ENCODE data around the gene CADPS2. TPM values are rescaled to one million over a fixed set of nuclear protein-coding genes. Genes with fewer than 3 reads are reported as not detected.

CADPS2 gene
- total RNA-seq, 1 donor from 2014 or later, result 74.0 TPM

DNA sequence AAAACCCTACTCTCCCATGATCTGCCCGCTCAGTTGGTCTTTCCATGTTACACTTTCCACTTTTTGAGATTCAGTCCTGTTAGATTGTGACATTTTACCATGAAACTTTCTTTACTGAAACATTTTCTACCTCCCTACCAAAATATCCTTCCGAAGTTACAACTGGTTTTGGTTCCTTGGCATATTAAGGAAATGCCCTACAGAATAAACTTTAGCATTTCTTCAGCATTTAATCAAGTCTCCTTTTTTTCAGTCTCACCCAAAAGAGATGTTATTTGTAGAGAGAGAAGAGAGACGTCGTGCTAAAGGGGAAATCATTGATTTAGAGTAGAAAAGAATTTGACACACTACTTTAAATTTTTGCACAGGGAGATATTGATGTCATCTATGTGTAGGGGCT, 572.0 kb downstream of the CADPS2 start:
- no peak for DNase-seq (ENCODE audit: low read depth, low spot score)

DNA sequence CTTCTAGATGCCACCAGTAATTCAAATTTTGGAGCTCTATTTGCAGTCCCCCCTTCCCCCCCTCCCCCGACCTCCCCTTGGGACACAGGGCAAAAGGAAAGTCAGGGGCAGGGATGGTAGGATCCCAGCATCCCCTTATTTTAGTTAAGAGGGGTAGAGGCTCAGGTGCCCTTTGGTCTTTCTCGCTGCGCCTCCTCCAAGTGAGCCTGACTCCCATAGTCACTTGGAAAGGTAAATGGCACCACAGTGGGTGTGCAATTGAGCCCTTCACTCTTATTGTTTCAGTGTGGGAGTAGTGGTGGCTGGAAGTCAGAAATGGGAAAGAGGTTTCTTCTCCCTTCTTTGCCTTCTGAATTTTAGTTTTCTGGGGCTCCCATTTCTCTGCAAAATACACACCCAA, 573.5 kb downstream of the CADPS2 start:
- DNase-seq (ENCODE audit: low read depth, low spot score), result no peak

DNA sequence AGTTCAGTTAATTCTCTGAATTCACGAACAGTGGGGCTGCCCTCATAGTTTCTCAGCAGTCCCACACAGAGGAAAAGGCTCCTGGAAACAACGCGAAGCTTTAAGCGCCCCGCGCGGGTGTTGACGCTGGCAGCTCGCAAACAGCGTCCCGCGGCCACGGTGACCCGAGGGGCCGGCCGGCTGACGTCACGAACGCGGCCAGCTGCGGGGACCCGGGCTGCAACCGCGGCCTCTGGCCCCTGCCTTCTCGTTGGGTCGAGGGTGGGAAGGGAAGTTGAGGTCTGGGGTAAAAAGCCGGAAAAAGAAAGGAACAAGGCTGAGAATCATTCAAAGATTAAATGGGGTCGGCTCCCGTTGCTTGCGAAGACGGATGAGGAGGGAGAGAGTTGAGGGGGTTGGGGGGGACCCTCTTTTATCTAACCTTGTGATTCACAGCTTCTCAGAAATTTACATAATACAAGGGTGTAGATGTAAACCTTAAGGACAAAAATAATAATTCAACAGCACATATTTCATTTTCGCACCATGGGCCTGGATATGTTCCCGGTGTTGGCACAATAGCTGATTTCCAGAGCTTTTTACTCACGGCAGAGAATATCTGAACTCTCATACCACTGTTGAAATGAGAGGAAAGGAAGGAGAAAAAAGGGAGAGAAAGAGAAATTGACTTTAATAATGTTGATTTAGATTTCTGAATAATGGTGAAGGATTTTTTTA, 574.4 kb downstream of the CADPS2 start:
- no peak for DNase-seq (ENCODE audit: low read depth, low spot score)

- no peak for DNase-seq (ENCODE audit: low read depth, low spot score)
Measured at GRCh38 chr7:122311050-122311700, 575.1 kb downstream of the CADPS2 start.

- no peak for DNase-seq (ENCODE audit: low read depth, low spot score)
Measured at GRCh38 chr7:122310119-122311021, 575.9 kb downstream of the CADPS2 start.

DNA sequence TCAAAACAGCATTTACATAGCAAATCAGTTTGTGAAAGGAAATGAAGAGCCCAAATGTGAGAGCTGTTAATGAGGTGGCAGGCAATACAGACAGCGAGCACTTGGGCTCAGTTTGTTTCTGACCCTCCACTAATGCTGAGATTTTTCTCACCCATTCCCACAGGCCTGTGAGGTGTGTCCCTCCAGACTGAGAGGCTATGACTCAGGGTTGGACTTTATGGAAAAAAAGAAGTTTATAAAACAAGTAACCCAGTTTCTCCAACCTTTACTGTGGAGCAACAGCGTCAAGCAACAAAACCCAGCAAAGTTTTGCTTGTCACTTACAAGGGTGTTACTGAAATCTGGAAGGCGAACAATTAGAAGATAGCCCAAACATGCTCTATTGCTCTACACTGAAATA, 576.8 kb downstream of the CADPS2 start:
- no peak for DNase-seq (ENCODE audit: low read depth, low spot score)

- no peak for DNase-seq (ENCODE audit: low read depth, low spot score)
Measured at GRCh38 chr7:122307228-122307621, 579.0 kb downstream of the CADPS2 start.

DNA sequence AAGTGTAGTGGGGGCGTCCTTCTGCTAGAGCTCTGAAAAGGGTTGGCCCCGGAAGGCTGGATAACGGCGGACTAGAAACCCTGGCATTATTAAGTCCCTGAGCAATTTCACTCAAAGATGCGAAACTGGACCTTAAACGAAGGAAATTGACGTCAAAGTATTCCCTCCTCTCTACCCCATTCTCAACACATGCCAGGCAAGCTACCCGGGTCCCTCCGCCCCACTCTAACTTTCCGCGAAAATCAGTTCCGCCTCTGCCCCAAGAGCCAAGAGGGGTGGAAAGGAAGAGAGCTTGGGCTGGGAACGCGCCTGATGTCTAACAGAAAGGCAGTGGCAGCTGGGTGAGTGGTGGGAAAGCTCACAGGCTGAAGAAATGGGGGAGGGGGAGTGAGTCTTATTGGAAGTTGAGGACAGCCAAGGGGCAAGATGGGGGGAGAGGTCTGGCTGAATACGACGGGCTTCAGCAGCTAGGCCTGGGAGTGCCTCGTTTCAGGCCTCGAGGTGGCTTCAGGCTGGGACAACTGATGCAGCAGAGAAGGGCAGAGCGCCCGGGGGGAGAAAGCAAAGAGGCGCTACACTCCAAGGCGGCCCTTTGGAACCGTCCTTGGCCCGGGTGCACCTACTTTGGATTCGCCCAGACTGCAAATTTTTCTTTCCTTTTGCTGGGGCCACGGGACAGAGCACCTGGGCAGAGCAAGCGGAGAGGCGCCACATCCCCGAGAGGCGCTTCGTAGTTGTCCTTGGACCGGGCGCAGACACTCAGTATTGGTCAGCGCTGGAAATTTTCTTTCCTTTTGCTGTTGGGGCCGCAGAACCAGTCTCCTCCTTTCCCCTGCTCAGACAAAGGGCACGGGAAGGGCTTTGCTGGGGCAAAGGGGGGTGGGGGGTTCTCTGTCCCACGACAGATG, 579.7 kb downstream of the CADPS2 start:
- no peak for DNase-seq (ENCODE audit: low read depth, low spot score)

GRCh38 chr7:122305475-122306319, 580.6 kb downstream of the CADPS2 start:
- no peak for DNase-seq (ENCODE audit: low read depth, low spot score)

DNA sequence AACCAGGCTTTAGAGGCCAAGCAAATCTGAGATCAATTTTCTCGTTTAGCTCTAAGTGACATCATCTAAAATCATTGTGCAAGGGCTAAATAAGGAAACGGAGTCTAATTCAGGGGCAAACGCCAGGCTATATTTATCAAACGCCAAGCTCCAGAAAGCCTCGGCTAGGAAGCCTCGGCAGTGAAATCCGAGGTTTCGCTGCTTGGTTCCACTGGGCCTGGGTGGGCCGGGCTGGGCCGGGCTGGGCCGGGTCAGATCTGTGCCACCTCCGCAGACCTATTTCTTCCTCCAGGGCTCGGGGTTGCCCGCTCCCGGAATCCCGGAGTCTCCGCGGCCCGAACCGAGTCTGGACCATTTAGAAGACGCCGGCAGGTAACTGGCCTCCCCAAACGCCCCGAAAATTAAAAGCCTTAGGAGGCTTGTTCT, 581.3 kb downstream of the CADPS2 start:
- DNase-seq (ENCODE audit: low read depth, low spot score), result no peak

DNA sequence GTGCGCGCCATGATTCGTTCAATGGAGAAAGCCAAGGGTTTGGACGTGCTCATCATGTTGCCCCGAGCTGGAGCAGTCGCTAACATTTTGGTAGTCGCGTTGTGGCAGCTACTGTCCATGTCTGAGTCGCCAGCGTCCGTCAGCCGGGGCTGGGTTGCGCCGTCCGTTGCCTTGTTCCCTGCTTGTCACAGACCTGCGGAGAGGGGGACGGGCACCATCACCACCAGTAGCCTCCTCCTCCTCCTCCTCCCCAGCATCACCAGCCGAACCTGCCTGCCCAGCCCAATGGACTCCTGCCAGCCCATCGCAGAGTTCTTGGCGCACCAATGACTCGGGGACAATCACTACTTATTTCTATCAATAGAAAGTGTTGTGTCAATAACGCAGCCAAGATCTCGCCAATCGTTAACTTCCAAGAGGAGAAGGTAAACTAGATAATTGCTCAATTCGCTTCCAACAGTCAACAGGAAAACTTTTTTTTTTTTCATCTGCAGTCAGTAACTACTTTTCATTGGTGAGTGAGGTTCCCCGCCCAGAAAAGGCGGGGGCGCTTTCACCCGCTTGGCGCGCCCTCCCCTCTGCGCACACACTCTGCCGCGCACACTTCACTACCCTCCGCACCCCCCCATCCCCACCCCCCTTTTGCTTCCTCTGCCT, 581.8 kb downstream of the CADPS2 start, which contains the start of gene FEZF1:
FEZF1 (minus strand) TSS at position 432 of the 657 bp plus-strand sequence; CDS start at position 119, 313 bp downstream.
- no peak for DNase-seq (ENCODE audit: low read depth, low spot score)

DNA sequence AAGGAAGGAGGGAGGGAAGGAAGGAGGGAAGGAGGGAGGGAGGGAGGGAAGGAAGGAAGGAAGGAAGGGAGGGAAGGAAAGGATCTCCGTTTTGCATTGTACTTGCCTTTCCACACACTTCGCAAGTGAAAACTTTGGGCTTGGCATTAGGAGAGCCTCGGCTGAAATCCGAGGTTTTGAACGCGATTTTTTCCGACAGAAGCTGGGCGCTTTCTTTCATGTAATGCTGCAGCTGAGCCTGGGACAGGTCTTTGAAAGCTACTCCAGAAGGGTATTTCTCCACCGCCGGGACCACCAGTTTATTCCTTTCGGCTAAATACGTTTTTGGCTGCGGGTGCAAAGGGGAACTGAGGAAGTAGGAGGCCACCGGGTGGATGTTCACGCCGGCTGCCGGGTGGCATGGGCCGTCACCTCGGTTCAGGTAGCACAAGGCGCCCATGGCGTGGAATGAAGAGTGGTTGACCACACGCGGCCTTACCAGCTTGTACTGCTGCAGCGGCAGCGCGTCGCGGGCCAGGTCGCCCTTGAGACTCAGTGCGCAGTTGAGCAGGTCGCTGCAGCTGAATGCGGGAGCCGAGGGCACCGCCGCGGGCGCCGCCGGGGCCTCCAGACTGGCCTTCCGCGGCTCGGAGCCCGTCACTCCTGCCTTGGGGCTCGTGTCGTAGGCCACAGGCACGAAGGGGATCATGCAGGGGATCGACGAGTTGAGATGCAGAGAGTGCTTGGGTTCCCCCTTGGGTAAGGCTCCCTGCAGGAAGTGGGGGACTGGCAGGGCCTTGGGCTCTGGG, 582.5 kb downstream of the CADPS2 start:
- DNase-seq (ENCODE audit: low read depth, low spot score), result no peak

GRCh38 chr7:122302761-122303530, 583.3 kb downstream of the CADPS2 start:
- no peak for DNase-seq (ENCODE audit: low read depth, low spot score)

DNA sequence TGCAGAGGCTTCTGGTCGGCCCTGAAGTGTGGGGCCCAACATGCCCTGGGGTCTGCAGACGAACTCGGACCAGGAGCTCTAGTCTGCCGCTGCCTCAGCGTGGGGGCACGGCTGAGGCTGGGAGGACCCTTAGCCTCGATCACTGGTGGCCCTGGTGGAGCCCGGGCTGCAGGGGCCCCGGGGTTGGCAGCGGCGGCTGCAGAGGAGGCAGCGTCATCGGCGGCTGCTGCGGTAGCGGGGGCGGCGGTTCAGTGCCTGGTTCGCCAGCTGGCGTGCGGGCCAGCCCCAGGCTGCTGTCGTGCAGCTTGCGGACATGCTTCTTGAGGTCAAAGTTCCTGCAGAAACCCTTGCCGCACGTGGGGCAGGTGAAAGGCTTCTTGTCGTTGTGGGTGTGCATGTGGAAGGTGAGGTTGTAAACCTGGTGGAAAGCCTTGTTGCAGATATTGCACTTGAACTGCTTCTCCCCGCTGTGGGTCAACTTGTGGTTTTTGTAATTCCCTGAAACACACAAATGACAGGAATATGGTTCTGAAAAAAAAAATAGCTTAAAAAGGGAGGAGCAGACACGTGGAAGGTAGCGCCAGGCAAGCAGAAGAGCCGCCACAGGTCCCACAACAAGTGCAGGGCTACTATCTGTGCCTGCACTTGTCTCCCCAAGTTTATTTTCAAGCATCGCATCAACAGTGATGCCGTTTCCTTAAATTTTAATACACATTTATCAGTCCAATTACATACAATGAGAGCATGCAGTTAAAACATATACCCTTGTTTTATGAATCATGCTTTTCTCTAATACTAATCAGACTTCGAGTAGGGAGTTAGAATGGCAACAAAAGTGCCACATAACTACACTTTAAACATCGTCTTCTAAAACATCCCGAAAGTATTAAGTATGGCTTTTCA, 584.2 kb downstream of the CADPS2 start:
- no peak for DNase-seq (ENCODE audit: low read depth, low spot score)

- no peak for DNase-seq (ENCODE audit: low read depth, low spot score)
Measured at GRCh38 chr7:122300956-122301833, 585.1 kb downstream of the CADPS2 start.
